A549 treated with Mapracorat at 1 μM for 4 hours (cell line): ENCODE data around the gene KIAA1210. TPM values are rescaled to one million over a fixed set of nuclear protein-coding genes. Genes with fewer than 3 reads are reported as not detected.

ENCODE experiments used
- total RNA-seq: library from RNA; stranded (reverse); fragments of 200-300 nt; extraction: Qiagen RNA extraction; gene quantifications from 5 replicates; pipeline ENCODE4 v1.2.3, GENCODE V29; 2022

The KIAA1210 gene
- not detected in 5 replicates for total RNA-seq

GRCh38 chrX:119127650-119128049, at the start of gene KIAA1210:
Gene KIAA1210, minus strand, starts transcription at chrX:119127812. Its CDS starts 4,170 bp downstream, at chrX:119123642.

GRCh38 chrX:119072744-119073143, 54.9 kb downstream of the KIAA1210 start, which contains the start of gene CT47C1:
Gene CT47C1, plus strand, starts transcription at chrX:119072993. Its CDS starts 233 bp downstream, at chrX:119073226.

Other genes with a start within 250 kb of the KIAA1210 start
- gene LONRF3, start 153.2 kb downstream of the KIAA1210 start, total RNA-seq = 2.5 to 3.9 TPM (median 3.3 TPM) in 5 replicates
- gene CT47C1, start 54.8 kb downstream of the KIAA1210 start, total RNA-seq = not detected in 5 replicates
- gene PGRMC1, start 108.5 kb upstream of the KIAA1210 start, total RNA-seq = 137 to 153 TPM (median 149 TPM) in 5 replicates